Gastrocnemius medialis (tissue), 4 donors: ENCODE data around the gene CROCC. TPM values are rescaled to one million over a fixed set of nuclear protein-coding genes. Genes with fewer than 3 reads are reported as not detected.

Experiments used
- ATAC-seq, 2 donors: fragments of 150-250 bp; one replicate each; pipeline ENCODE4 v1.9.1; 2016
- DNase-seq, 2 donors: peaks; one replicate each; pipeline ENCODE4 v3.0.0-alpha.2; 2019
- H3K27ac ChIP-seq, 4 donors: fragments of 200-600 bp; sonication (generic); 1 replicate in 1 of 4; 2 replicates in 3 of 4; pipeline ENCODE4 v1.5.1; 2016 to 2018; ENCODE audit warnings: mild to moderate bottlenecking in 2 of 4, moderate library complexity in 1 of 4
- H3K27me3 ChIP-seq, 3 donors: fragments of 200-600 bp; sonication (generic) in 2 of 3; 1 replicate in 1 of 3; 2 replicates in 2 of 3; pipeline versions ENCODE4 v1.5.1 to v1.6.0; 2016 to 2019; ENCODE audit warnings: mild to moderate bottlenecking in 1 of 3, moderate library complexity in 1 of 3
- H3K36me3 ChIP-seq, 2 donors: fragments of 200-600 bp; sonication (generic) in 1 of 2; one replicate each; pipeline ENCODE4 v1.5.1; 2017 to 2018
- H3K4me1 ChIP-seq, 2 donors: fragments of 200-600 bp; sonication (generic) in 1 of 2; one replicate each; pipeline ENCODE4 v1.5.1; 2016 to 2017; ENCODE audit warnings: mild to moderate bottlenecking in 2 of 2
- H3K4me3 ChIP-seq, 4 donors: fragments of 200-600 bp; sonication (generic) in 3 of 4; 1 replicate in 1 of 4; 2 replicates in 3 of 4; pipeline ENCODE4 v1.5.1; 2016 to 2019; ENCODE audit warnings: mild to moderate bottlenecking in 2 of 4
- H3K9me3 ChIP-seq, 3 donors: fragments of 200-600 bp; sonication (generic) in 2 of 3; 1 replicate in 1 of 3; 2 replicates in 2 of 3; pipeline ENCODE4 v1.5.1; 2016 to 2019
- POLR2A ChIP-seq, 2 donors: fragments of 450-650 bp; IDR thresholded peaks; one replicate each; pipeline ENCODE4 v1.6.1; 2017; ENCODE audit warnings: antibody characterized with exemption in 2 of 2, mild to moderate bottlenecking in 2 of 2, moderate library complexity in 2 of 2
- in situ Hi-C, 4 donors: fragments of 200-750 bp; cut with MboI; loops; one replicate each; pipeline versions ENCODE4 v1.15.0 to v1.8.0; 2017; ENCODE audit warnings: low sequenced_read_pairs in 4 of 4
- intact Hi-C: fragments of 100-400 bp; cut with DNase I; formaldehyde crosslinking; loops from one replicate; pipeline ENCODE4 v1.15.1; 2023; ENCODE audit warnings: low total_unique reads
- total RNA-seq, 4 donors: library from RNA; depleted of rRNA; stranded (reverse); fragments of >200 nt; gene quantifications; one replicate each; pipeline versions ENCODE4 v1.1.0 to v1.2.3, GENCODE V29; 2016
- TF ChIP-seq, protein P1 (sequence below), 5 experiments: fragments of 450-650 bp in 3 of 5; fragments of 200-600 bp in 2 of 5; sonication (generic) in 2 of 5; IDR thresholded peaks in 4 of 5; conservative IDR thresholded peaks in 1 of 5; 1 replicate in 4 of 5; 2 replicates in 1 of 5; pipeline ENCODE4 v1.5.1; 2016 to 2019; ENCODE audit warnings: antibody characterized with exemption in 5 of 5, mild to moderate bottlenecking in 3 of 5, moderate library complexity in 3 of 5

The CROCC gene
- total RNA-seq, 4 donors from 2014 or later: 3.0 to 8.0 (median 5.3) TPM

DNA sequence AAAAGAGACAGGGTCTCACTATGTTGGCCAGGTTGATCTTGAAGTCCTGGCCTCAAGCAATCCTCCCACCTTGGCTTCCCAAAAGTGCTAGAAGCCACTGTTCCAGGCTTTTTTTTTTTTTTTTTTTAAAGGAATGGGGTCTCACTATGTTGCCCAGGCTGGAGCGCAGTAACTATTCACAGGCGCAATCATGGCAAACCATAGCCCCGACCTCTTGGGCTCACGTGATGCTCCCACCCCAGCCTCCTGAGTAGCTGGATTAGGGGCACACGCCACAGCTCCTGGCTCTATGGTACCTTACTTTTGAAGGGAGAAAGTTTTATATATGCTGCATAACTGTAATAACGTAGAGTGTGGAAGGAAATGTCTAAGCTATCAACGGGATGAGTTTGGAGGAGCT lies 95.7 kb downstream of the CROCC start:
- intact Hi-C loops (no loop called here), in situ Hi-C loops (no loop called here)
- ATAC-seq: no peak
- TF ChIP-seq POLR2A (IDR thresholded peaks at IDR 0.05): no peak
- TF ChIP-seq, protein P1, sequence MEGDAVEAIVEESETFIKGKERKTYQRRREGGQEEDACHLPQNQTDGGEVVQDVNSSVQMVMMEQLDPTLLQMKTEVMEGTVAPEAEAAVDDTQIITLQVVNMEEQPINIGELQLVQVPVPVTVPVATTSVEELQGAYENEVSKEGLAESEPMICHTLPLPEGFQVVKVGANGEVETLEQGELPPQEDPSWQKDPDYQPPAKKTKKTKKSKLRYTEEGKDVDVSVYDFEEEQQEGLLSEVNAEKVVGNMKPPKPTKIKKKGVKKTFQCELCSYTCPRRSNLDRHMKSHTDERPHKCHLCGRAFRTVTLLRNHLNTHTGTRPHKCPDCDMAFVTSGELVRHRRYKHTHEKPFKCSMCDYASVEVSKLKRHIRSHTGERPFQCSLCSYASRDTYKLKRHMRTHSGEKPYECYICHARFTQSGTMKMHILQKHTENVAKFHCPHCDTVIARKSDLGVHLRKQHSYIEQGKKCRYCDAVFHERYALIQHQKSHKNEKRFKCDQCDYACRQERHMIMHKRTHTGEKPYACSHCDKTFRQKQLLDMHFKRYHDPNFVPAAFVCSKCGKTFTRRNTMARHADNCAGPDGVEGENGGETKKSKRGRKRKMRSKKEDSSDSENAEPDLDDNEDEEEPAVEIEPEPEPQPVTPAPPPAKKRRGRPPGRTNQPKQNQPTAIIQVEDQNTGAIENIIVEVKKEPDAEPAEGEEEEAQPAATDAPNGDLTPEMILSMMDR (IDR thresholded peaks at IDR 0.05 in 4 of 5, conservative IDR thresholded peaks at IDR 0.05 in 1 of 5): no peak
- Histone ChIP-seq H3K4me3 (no peak overlapping the region), H3K4me1 (peaks cover 0 to under 1% of the 10 kb centered on the region in 2 donors), H3K9me3 (no peaks in the 10 kb centered on the region), H3K36me3 (peaks cover 0 to 50% of the 10 kb centered on the region in 2 donors), H3K27ac (no peak overlapping the region), H3K27me3 (no peaks in the 10 kb centered on the region)
- no peak for DNase-seq

DNA sequence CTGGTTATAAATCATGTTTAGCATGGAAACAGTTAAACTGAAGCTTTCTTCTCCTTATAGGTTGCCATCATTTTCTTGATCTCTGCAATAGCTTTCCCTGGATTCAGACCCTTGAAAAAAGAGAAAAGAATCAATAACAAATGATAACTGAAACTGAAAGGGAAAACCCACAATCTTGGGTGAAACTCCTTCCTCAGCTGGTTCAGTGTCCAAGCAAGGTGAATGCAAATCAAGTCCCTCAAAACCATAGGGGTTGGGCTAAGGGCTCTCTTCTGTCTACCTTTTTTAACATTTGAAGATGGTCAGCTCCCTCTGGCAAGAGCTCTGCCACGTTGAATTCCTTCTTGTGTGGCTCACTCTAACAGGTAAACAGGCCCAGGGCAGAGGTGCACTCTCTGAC lies 97.1 kb downstream of the CROCC start:
- ATAC-seq (no peak), DNase-seq (no peak)
- TF ChIP-seq, protein P1 (IDR thresholded peaks at IDR 0.05 in 4 of 5, conservative IDR thresholded peaks at IDR 0.05 in 1 of 5): no peak
- TF ChIP-seq POLR2A (IDR thresholded peaks at IDR 0.05): no peak
- peaks cover 0 to 65% of the 10 kb centered on the region in 2 donors for H3K36me3 ChIP-seq
- H3K4me1 ChIP-seq: no peaks in the 10 kb centered on the region
- no peaks in the 10 kb centered on the region for H3K27me3 ChIP-seq
- H3K9me3 ChIP-seq: no peaks in the 10 kb centered on the region
- intact Hi-C loops (no loop called here), in situ Hi-C loops (no loop called here)
- no peak overlapping the region for H3K27ac ChIP-seq
- no peak overlapping the region for H3K4me3 ChIP-seq

DNA sequence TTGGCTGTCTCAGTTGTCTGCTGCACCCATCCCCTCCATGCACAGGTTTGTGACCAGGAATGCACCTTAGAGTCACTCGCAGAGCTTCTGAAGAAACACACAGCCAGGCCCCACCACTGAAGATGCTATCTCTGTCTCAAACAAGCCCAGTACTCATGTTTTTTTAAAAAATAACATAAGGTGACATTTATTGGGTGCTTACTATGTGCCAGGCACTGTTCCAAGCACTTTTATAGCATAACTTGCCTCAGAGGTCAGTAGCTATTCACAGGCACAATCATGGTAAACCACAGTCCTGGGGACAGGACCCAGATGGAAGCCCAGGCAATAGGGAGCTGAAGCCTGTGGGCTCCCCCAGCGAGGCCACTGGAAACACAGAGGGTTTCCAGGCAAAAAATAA lies 98.8 kb downstream of the CROCC start:
- no peaks in the 10 kb centered on the region for H3K9me3 ChIP-seq
- ATAC-seq: no peak
- no peak for DNase-seq
- no peak overlapping the region for H3K27ac ChIP-seq
- no peaks in the 10 kb centered on the region for H3K27me3 ChIP-seq
- H3K4me1 ChIP-seq: no peaks in the 10 kb centered on the region
- TF ChIP-seq POLR2A (IDR thresholded peaks at IDR 0.05): no peak
- TF ChIP-seq, protein P1 (IDR thresholded peaks at IDR 0.05 in 4 of 5, conservative IDR thresholded peaks at IDR 0.05 in 1 of 5): no peak
- H3K36me3 ChIP-seq: peaks cover 7 to 81% of the 10 kb centered on the region in 2 donors
- in situ Hi-C loops (no loop called here), intact Hi-C loops (no loop called here)
- no peak overlapping the region for H3K4me3 ChIP-seq

DNA sequence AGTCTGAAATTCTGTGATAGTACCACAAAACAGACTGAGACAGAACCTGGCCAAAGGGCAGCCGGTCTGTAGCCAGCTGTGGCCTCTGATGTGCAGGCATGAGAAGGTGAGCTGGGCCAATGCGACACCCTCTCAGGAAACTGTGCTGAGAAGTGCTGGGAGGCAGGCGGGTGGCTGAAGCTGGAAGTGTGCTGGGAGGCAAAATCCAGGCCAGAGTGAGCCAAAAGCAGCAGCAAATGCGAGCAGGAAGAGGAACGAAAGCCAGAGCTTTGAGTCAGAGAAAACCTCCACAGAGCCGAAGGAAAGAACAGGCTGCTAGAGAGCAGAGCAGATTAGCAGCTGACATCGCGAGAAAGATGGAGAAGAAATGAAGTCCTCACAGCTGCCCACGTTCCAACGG lies 100.2 kb downstream of the CROCC start:
- no peak for ATAC-seq
- Histone ChIP-seq H3K4me3 (no peak overlapping the region), H3K4me1 (no peaks in the 10 kb centered on the region), H3K9me3 (no peaks in the 10 kb centered on the region), H3K36me3 (peaks cover 7 to 94% of the 10 kb centered on the region in 2 donors), H3K27me3 (no peaks in the 10 kb centered on the region), H3K27ac (no peak overlapping the region)
- no peak for TF ChIP-seq POLR2A (IDR thresholded peaks at IDR 0.05)
- TF ChIP-seq, protein P1 (IDR thresholded peaks at IDR 0.05 in 4 of 5, conservative IDR thresholded peaks at IDR 0.05 in 1 of 5): no peak
- DNase-seq: no peak
- in situ Hi-C loops: no loop called here
- intact Hi-C loops: no loop called here

Other genes with a start within 250 kb of the CROCC start
- gene RNU1-4, start 181.4 kb upstream of the CROCC start, total RNA-seq: under 1 TPM in 1 of 4 donors, not detected in 3; under 0.01 TPM
- gene RNU1-2, start 26.0 kb upstream of the CROCC start, total RNA-seq: under 1 TPM in 1 of 4 donors, not detected in 3; under 0.01 TPM
- gene MFAP2, start 58.7 kb downstream of the CROCC start, total RNA-seq: 1 to 10 TPM in 1 of 4 donors, under 1 TPM in 2, not detected in 1; 0.34 to 1.8 (median 0.36) TPM
- gene ATP13A2, start 90.0 kb downstream of the CROCC start, total RNA-seq: 10 to 100 TPM; 17.9 to 37.0 (median 26.8) TPM
- 100 to 1,000 TPM; 238 to 405 (median 328) TPM for gene SDHB, start 132.1 kb downstream of the CROCC start, total RNA-seq
- gene PADI2, start 197.5 kb downstream of the CROCC start, total RNA-seq: 100 to 1,000 TPM; 156 to 176 (median 171) TPM